KMS-11 (cell line): ENCODE data around the gene PARVG.

Experiments used
- H2AFZ ChIP-seq: fragments of 200-600 bp; sonication (generic); 2 replicates; pipeline ENCODE4 v1.6.1; 2016; ENCODE audit warnings: antibody characterized with exemption, mixed run types, low read depth
- H3K27ac ChIP-seq: fragments of 200-600 bp; sonication (generic); 2 replicates; pipeline ENCODE4 v1.6.1; 2016; ENCODE audit warnings: mild to moderate bottlenecking, mixed run types
- H3K27me3 ChIP-seq: fragments of 200-600 bp; sonication (generic); 2 replicates; pipeline ENCODE4 v1.6.1; 2017; ENCODE audit warnings: mild to moderate bottlenecking, low read depth, mixed run types, moderate library complexity; ENCODE audit not compliant: insufficient read depth
- H3K36me3 ChIP-seq: fragments of 200-600 bp; sonication (generic); 2 replicates; pipeline ENCODE4 v1.6.1; 2017; ENCODE audit warnings: mild to moderate bottlenecking, mixed run types; ENCODE audit not compliant: insufficient read depth
- H3K4me1 ChIP-seq: fragments of 200-600 bp; sonication (generic); 2 replicates; pipeline ENCODE4 v1.6.1; 2016; ENCODE audit warnings: mild to moderate bottlenecking, low read depth, mixed run types; ENCODE audit not compliant: poor library complexity, severe bottlenecking
- H3K4me2 ChIP-seq: fragments of 200-600 bp; sonication (generic); 2 replicates; pipeline ENCODE4 v1.7.0; 2016; ENCODE audit warnings: mild to moderate bottlenecking, mixed run types
- H3K4me3 ChIP-seq: fragments of 200-600 bp; sonication (generic); IDR thresholded peaks from 2 replicates; pipeline ENCODE4 v1.6.1; 2017; ENCODE audit warnings: low read depth, low read length, mixed read lengths; ENCODE audit not compliant: insufficient read depth
- H3K79me2 ChIP-seq: fragments of 200-600 bp; sonication (generic); 2 replicates; pipeline ENCODE4 v1.6.1; 2016; ENCODE audit warnings: low read depth, mixed run types; ENCODE audit not compliant: insufficient read depth
- H3K9ac ChIP-seq: fragments of 200-600 bp; sonication (generic); 2 replicates; pipeline ENCODE4 v1.6.1; 2016; ENCODE audit warnings: mild to moderate bottlenecking, mixed run types
- H4K20me1 ChIP-seq: fragments of 200-600 bp; sonication (generic); 2 replicates; pipeline ENCODE4 v1.6.1; 2016; ENCODE audit warnings: mild to moderate bottlenecking, mixed run types; ENCODE audit not compliant: insufficient read depth
- CTCF ChIP-seq: fragments of 200-600 bp; sonication (generic); conservative IDR thresholded peaks from 2 replicates; pipeline ENCODE4 v1.6.1; 2017; ENCODE audit warnings: low read depth, mild to moderate bottlenecking, antibody characterized with exemption, low read length, moderate library complexity, mixed read lengths

The PARVG gene

GRCh38 chr22:44159221-44159620 is 21.5 kb upstream of the PARVG start:
- Histone ChIP-seq H3K36me3 (no peaks in the 10 kb centered on the region), H3K4me1 (no peaks in the 10 kb centered on the region), H3K4me3 (no peak overlapping the region), H4K20me1 (no peaks in the 10 kb centered on the region), H3K9ac (no peak overlapping the region), H3K79me2 (no peaks in the 10 kb centered on the region), H3K27ac (no peak overlapping the region), H2AFZ (no peak overlapping the region), H3K4me2 (no peak overlapping the region), H3K27me3 (no peaks in the 10 kb centered on the region)
- no peak for TF ChIP-seq CTCF

- Histone ChIP-seq H3K27me3 (no peaks in the 10 kb centered on the region), H3K9ac (no peak overlapping the region), H3K4me3 (no peak overlapping the region), H4K20me1 (no peaks in the 10 kb centered on the region), H3K27ac (no peak overlapping the region), H3K79me2 (no peaks in the 10 kb centered on the region), H3K36me3 (no peaks in the 10 kb centered on the region), H3K4me1 (no peaks in the 10 kb centered on the region), H2AFZ (no peak overlapping the region), H3K4me2 (no peak overlapping the region)
- no peak for TF ChIP-seq CTCF
Observed at GRCh38 chr22:44159811-44160210, 20.9 kb upstream of the PARVG start.

GRCh38 chr22:44160421-44160820 is 20.3 kb upstream of the PARVG start:
- no peak overlapping the region for H3K9ac ChIP-seq
- no peaks in the 10 kb centered on the region for H3K4me1 ChIP-seq
- no peak overlapping the region for H3K27ac ChIP-seq
- no peaks in the 10 kb centered on the region for H4K20me1 ChIP-seq
- no peak overlapping the region for H2AFZ ChIP-seq
- no peak overlapping the region for H3K4me3 ChIP-seq
- H3K4me2 ChIP-seq = no peak overlapping the region
- TF ChIP-seq CTCF = no peak
- no peaks in the 10 kb centered on the region for H3K36me3 ChIP-seq
- no peaks in the 10 kb centered on the region for H3K27me3 ChIP-seq
- no peaks in the 10 kb centered on the region for H3K79me2 ChIP-seq

- TF ChIP-seq CTCF = no peak
- no peaks in the 10 kb centered on the region for H4K20me1 ChIP-seq
- no peaks in the 10 kb centered on the region for H3K79me2 ChIP-seq
- H3K27me3 ChIP-seq = no peaks in the 10 kb centered on the region
- no peak overlapping the region for H3K4me2 ChIP-seq
- H2AFZ ChIP-seq = no peak overlapping the region
- H3K27ac ChIP-seq = no peak overlapping the region
- no peak overlapping the region for H3K4me3 ChIP-seq
- no peak overlapping the region for H3K9ac ChIP-seq
- H3K36me3 ChIP-seq = no peaks in the 10 kb centered on the region
- no peaks in the 10 kb centered on the region for H3K4me1 ChIP-seq
Observed at GRCh38 chr22:44161673-44162072, 19.1 kb upstream of the PARVG start.

- Histone ChIP-seq H3K27ac (no peak overlapping the region), H3K79me2 (no peaks in the 10 kb centered on the region), H3K4me1 (no peaks in the 10 kb centered on the region), H3K36me3 (no peaks in the 10 kb centered on the region), H2AFZ (no peak overlapping the region), H3K27me3 (no peaks in the 10 kb centered on the region), H3K4me2 (no peak overlapping the region), H4K20me1 (no peaks in the 10 kb centered on the region), H3K4me3 (no peak overlapping the region), H3K9ac (no peak overlapping the region)
- TF ChIP-seq CTCF = no peak
Observed at GRCh38 chr22:44162960-44163359, 17.8 kb upstream of the PARVG start.
